BLaER1 (cell line): Measurements from ENCODE around the gene MB.

Experiments used
- H3K27ac ChIP-seq: shearing (Covaris generic); formaldehyde crosslinking; 2 replicates; pipeline ENCODE4 v1.8.1; 2022
- H3K27me3 ChIP-seq: shearing (Covaris generic); formaldehyde crosslinking; 2 replicates; pipeline ENCODE4 v1.8.1; 2022
- H3K36me3 ChIP-seq: shearing (Covaris generic); formaldehyde crosslinking; 2 replicates; pipeline ENCODE4 v1.8.1; 2022
- H3K4me1 ChIP-seq: shearing (Covaris generic); formaldehyde crosslinking; 2 replicates; pipeline ENCODE4 v1.8.1; 2022
- H3K4me2 ChIP-seq: shearing (Covaris generic); formaldehyde crosslinking; 2 replicates; pipeline ENCODE4 v1.8.1; 2022
- H3K4me3 ChIP-seq: shearing (Covaris generic); formaldehyde crosslinking; 2 replicates; pipeline ENCODE4 v1.8.1; 2022
- H3K9ac ChIP-seq: shearing (Covaris generic); formaldehyde crosslinking; 2 replicates; pipeline ENCODE4 v1.8.1; 2022
- H3K9me3 ChIP-seq: shearing (Covaris generic); formaldehyde crosslinking; 2 replicates; pipeline ENCODE4 v1.8.1; 2022
- H4K20me1 ChIP-seq: shearing (Covaris generic); formaldehyde crosslinking; 2 replicates; pipeline ENCODE4 v1.8.1; 2022
- Cebpa-rat ChIP-seq: shearing (Covaris generic); IDR thresholded peaks from 2 replicates; pipeline ENCODE4 v1.8.1; 2022

MB gene

GRCh38 chr22:35600476-35600875 lies 16.7 kb downstream of the MB start:
- Histone ChIP-seq H3K4me3 (no peak overlapping the region), H3K27me3 (no peaks in the 10 kb centered on the region), H3K4me1 (peaks cover 18% of the 10 kb centered on the region), H3K27ac (no peak overlapping the region), H4K20me1 (no peaks in the 10 kb centered on the region), H3K4me2 (no peak overlapping the region), H3K9ac (no peak overlapping the region), H3K36me3 (no peaks in the 10 kb centered on the region), H3K9me3 (no peaks in the 10 kb centered on the region)
- no peak for TF ChIP-seq Cebpa-rat

- no peaks in the 10 kb centered on the region for H4K20me1 ChIP-seq
Measured at GRCh38 chr22:35599364-35599763, 17.8 kb downstream of the MB start.

GRCh38 chr22:35598396-35598710 lies 18.8 kb downstream of the MB start:
- Histone ChIP-seq H3K4me1 (peaks cover 6% of the 10 kb centered on the region; the same call in 1 of the 2 replicates), H3K4me3 (no peak overlapping the region), H4K20me1 (no peaks in the 10 kb centered on the region), H3K27me3 (no peaks in the 10 kb centered on the region), H3K36me3 (no peaks in the 10 kb centered on the region), H3K9me3 (no peaks in the 10 kb centered on the region), H3K27ac (no peak overlapping the region), H3K4me2 (no peak overlapping the region), H3K9ac (no peak overlapping the region)
- no peak for TF ChIP-seq Cebpa-rat

More at GRCh38 chr22:35599364-35599763, 17.8 kb downstream of the MB start:
- no peak overlapping the region for H3K4me3 ChIP-seq
- H3K9ac ChIP-seq: no peak overlapping the region
- H3K4me2 ChIP-seq: no peak overlapping the region
- H3K9me3 ChIP-seq: no peaks in the 10 kb centered on the region
- H3K36me3 ChIP-seq: no peaks in the 10 kb centered on the region
- H3K27me3 ChIP-seq: no peaks in the 10 kb centered on the region
- peaks cover 8% of the 10 kb centered on the region for H3K4me1 ChIP-seq
- H3K27ac ChIP-seq: no peak overlapping the region
- TF ChIP-seq Cebpa-rat: no peak

- H4K20me1 ChIP-seq: no peaks in the 10 kb centered on the region
- no peaks in the 10 kb centered on the region for H3K27me3 ChIP-seq
- H3K36me3 ChIP-seq: no peaks in the 10 kb centered on the region
- H3K4me3 ChIP-seq: no peak overlapping the region
- H3K27ac ChIP-seq: no peak overlapping the region
- H3K9me3 ChIP-seq: no peaks in the 10 kb centered on the region
- H3K9ac ChIP-seq: no peak overlapping the region
- peaks cover 6% of the 10 kb centered on the region; the same call in 1 of the 2 replicates for H3K4me1 ChIP-seq
- H3K4me2 ChIP-seq: no peak overlapping the region
- TF ChIP-seq Cebpa-rat: no peak
Measured at GRCh38 chr22:35597692-35598395, 19.3 kb downstream of the MB start.

- H4K20me1 ChIP-seq: no peaks in the 10 kb centered on the region
- H3K4me3 ChIP-seq: no peak overlapping the region
- H3K9ac ChIP-seq: no peak overlapping the region
- peaks cover 6% of the 10 kb centered on the region; the same call in 1 of the 2 replicates for H3K4me1 ChIP-seq
- no peaks in the 10 kb centered on the region for H3K9me3 ChIP-seq
- TF ChIP-seq Cebpa-rat: no peak
- H3K4me2 ChIP-seq: no peak overlapping the region
- no peaks in the 10 kb centered on the region for H3K36me3 ChIP-seq
- H3K27ac ChIP-seq: no peak overlapping the region
- H3K27me3 ChIP-seq: no peaks in the 10 kb centered on the region
Measured at GRCh38 chr22:35596821-35597220, 20.3 kb downstream of the MB start.

GRCh38 chr22:35594686-35595085 lies 22.4 kb downstream of the MB start:
- no peak for TF ChIP-seq Cebpa-rat
- H3K4me2 ChIP-seq: no peak overlapping the region
- H3K36me3 ChIP-seq: no peaks in the 10 kb centered on the region
- H3K27me3 ChIP-seq: no peaks in the 10 kb centered on the region
- H4K20me1 ChIP-seq: no peaks in the 10 kb centered on the region
- no peak overlapping the region for H3K9ac ChIP-seq
- H3K9me3 ChIP-seq: no peaks in the 10 kb centered on the region
- H3K27ac ChIP-seq: no peak overlapping the region
- peaks cover 6% of the 10 kb centered on the region; the same call in 1 of the 2 replicates for H3K4me1 ChIP-seq
- no peak overlapping the region for H3K4me3 ChIP-seq

GRCh38 chr22:35593891-35594470 lies 23.1 kb downstream of the MB start:
- Histone ChIP-seq H3K9me3 (no peaks in the 10 kb centered on the region), H3K4me2 (no peak overlapping the region), H3K4me1 (peaks cover 1% of the 10 kb centered on the region; the same call in 1 of the 2 replicates), H3K4me3 (no peak overlapping the region), H3K27ac (no peak overlapping the region), H4K20me1 (no peaks in the 10 kb centered on the region), H3K27me3 (no peaks in the 10 kb centered on the region), H3K9ac (no peak overlapping the region), H3K36me3 (no peaks in the 10 kb centered on the region)
- no peak for TF ChIP-seq Cebpa-rat

GRCh38 chr22:35593071-35593890 lies 23.8 kb downstream of the MB start:
- Histone ChIP-seq H3K4me2 (no peak overlapping the region), H4K20me1 (no peaks in the 10 kb centered on the region), H3K4me1 (no peaks in the 10 kb centered on the region), H3K27me3 (no peaks in the 10 kb centered on the region), H3K4me3 (no peak overlapping the region), H3K9ac (no peak overlapping the region), H3K9me3 (no peaks in the 10 kb centered on the region), H3K27ac (no peak overlapping the region), H3K36me3 (no peaks in the 10 kb centered on the region)
- no peak for TF ChIP-seq Cebpa-rat

- Histone ChIP-seq H3K36me3 (no peaks in the 10 kb centered on the region), H3K9ac (no peak overlapping the region), H3K27me3 (no peaks in the 10 kb centered on the region), H3K4me3 (no peak overlapping the region), H3K4me1 (no peaks in the 10 kb centered on the region), H3K4me2 (no peak overlapping the region), H4K20me1 (no peaks in the 10 kb centered on the region), H3K9me3 (no peaks in the 10 kb centered on the region), H3K27ac (no peak overlapping the region)
- TF ChIP-seq Cebpa-rat: no peak
Measured at GRCh38 chr22:35592418-35592967, 24.6 kb downstream of the MB start.
